KMS-11 (cell line): ENCODE results near the gene PARP11.

Experiments used
- H2AFZ ChIP-seq: fragments of 200-600 bp; sonication (generic); 2 replicates; pipeline ENCODE4 v1.6.1; 2016; ENCODE audit warnings: antibody characterized with exemption, mixed run types, low read depth
- H3K27ac ChIP-seq: fragments of 200-600 bp; sonication (generic); 2 replicates; pipeline ENCODE4 v1.6.1; 2016; ENCODE audit warnings: mild to moderate bottlenecking, mixed run types
- H3K27me3 ChIP-seq: fragments of 200-600 bp; sonication (generic); 2 replicates; pipeline ENCODE4 v1.6.1; 2017; ENCODE audit warnings: mild to moderate bottlenecking, low read depth, mixed run types, moderate library complexity; ENCODE audit not compliant: insufficient read depth
- H3K36me3 ChIP-seq: fragments of 200-600 bp; sonication (generic); 2 replicates; pipeline ENCODE4 v1.6.1; 2017; ENCODE audit warnings: mild to moderate bottlenecking, mixed run types; ENCODE audit not compliant: insufficient read depth
- H3K4me1 ChIP-seq: fragments of 200-600 bp; sonication (generic); 2 replicates; pipeline ENCODE4 v1.6.1; 2016; ENCODE audit warnings: mild to moderate bottlenecking, low read depth, mixed run types; ENCODE audit not compliant: poor library complexity, severe bottlenecking
- H3K4me2 ChIP-seq: fragments of 200-600 bp; sonication (generic); 2 replicates; pipeline ENCODE4 v1.7.0; 2016; ENCODE audit warnings: mild to moderate bottlenecking, mixed run types
- H3K4me3 ChIP-seq: fragments of 200-600 bp; sonication (generic); IDR thresholded peaks from 2 replicates; pipeline ENCODE4 v1.6.1; 2017; ENCODE audit warnings: low read depth, low read length, mixed read lengths; ENCODE audit not compliant: insufficient read depth
- H3K79me2 ChIP-seq: fragments of 200-600 bp; sonication (generic); 2 replicates; pipeline ENCODE4 v1.6.1; 2016; ENCODE audit warnings: low read depth, mixed run types; ENCODE audit not compliant: insufficient read depth
- H3K9ac ChIP-seq: fragments of 200-600 bp; sonication (generic); 2 replicates; pipeline ENCODE4 v1.6.1; 2016; ENCODE audit warnings: mild to moderate bottlenecking, mixed run types
- H4K20me1 ChIP-seq: fragments of 200-600 bp; sonication (generic); 2 replicates; pipeline ENCODE4 v1.6.1; 2016; ENCODE audit warnings: mild to moderate bottlenecking, mixed run types; ENCODE audit not compliant: insufficient read depth
- TF ChIP-seq, protein P1 (sequence below): fragments of 200-600 bp; sonication (generic); conservative IDR thresholded peaks from 2 replicates; pipeline ENCODE4 v1.6.1; 2017; ENCODE audit warnings: low read depth, mild to moderate bottlenecking, antibody characterized with exemption, low read length, moderate library complexity, mixed read lengths

The PARP11 gene

DNA sequence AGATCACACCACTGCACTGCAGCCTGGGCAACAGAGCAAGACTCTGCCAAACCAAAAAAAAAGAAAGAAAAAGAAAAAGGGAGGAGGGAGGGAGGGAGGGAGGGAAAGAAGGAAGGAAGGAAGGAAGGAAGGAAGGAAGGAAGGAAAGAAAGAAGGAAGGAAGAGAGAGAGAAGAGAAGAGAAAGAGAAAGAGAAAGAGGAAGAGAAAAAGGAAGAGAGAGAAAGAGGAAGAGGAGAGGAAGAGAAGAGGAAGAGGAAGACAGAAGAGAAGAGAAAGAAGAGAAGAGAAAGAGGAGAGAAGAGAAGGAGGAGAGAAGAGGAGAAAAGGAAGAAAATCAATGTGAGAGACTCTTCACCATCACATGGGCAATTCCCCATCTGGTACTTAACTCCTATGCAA lies 62.7 kb downstream of the PARP11 start:
- Histone ChIP-seq H3K79me2 (no peaks in the 10 kb centered on the region), H3K9ac (no peak overlapping the region), H4K20me1 (no peaks in the 10 kb centered on the region)

DNA sequence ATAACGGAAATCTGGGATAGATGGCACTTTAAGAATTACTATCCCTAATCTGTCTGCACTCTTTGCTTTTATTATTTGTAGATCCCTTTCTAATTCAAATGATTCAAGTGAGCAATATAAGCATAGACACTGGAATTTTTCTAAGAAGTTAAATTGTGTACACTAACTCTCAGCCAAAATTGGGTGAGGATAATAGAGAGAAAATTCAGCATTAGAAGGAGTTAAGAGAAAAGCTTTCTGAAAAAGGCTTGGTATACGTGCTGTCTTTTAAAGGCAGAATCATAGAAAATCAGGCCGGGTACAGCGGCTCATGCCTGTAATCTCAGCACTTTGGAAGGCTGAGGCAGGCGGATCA lies 63.2 kb downstream of the PARP11 start:
- no peak overlapping the region for H3K9ac ChIP-seq
- H3K4me1 ChIP-seq = no peaks in the 10 kb centered on the region
- no peaks in the 10 kb centered on the region for H3K36me3 ChIP-seq
- H3K4me3 ChIP-seq = no peak overlapping the region
- no peak overlapping the region for H3K4me2 ChIP-seq
- H2AFZ ChIP-seq = no peak overlapping the region
- H3K27ac ChIP-seq = no peak overlapping the region
- no peaks in the 10 kb centered on the region for H4K20me1 ChIP-seq
- H3K79me2 ChIP-seq = no peaks in the 10 kb centered on the region
- TF ChIP-seq, protein P1, sequence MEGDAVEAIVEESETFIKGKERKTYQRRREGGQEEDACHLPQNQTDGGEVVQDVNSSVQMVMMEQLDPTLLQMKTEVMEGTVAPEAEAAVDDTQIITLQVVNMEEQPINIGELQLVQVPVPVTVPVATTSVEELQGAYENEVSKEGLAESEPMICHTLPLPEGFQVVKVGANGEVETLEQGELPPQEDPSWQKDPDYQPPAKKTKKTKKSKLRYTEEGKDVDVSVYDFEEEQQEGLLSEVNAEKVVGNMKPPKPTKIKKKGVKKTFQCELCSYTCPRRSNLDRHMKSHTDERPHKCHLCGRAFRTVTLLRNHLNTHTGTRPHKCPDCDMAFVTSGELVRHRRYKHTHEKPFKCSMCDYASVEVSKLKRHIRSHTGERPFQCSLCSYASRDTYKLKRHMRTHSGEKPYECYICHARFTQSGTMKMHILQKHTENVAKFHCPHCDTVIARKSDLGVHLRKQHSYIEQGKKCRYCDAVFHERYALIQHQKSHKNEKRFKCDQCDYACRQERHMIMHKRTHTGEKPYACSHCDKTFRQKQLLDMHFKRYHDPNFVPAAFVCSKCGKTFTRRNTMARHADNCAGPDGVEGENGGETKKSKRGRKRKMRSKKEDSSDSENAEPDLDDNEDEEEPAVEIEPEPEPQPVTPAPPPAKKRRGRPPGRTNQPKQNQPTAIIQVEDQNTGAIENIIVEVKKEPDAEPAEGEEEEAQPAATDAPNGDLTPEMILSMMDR = no peak
- no peaks in the 10 kb centered on the region for H3K27me3 ChIP-seq

More for the DNA sequence above, 62.7 kb downstream of the PARP11 start:
- TF ChIP-seq, protein P1 = no peak
- H3K4me1 ChIP-seq = no peaks in the 10 kb centered on the region
- no peak overlapping the region for H3K4me2 ChIP-seq
- H2AFZ ChIP-seq = no peak overlapping the region
- H3K36me3 ChIP-seq = no peaks in the 10 kb centered on the region
- H3K4me3 ChIP-seq = no peak overlapping the region
- H3K27ac ChIP-seq = no peak overlapping the region
- H3K27me3 ChIP-seq = no peaks in the 10 kb centered on the region

DNA sequence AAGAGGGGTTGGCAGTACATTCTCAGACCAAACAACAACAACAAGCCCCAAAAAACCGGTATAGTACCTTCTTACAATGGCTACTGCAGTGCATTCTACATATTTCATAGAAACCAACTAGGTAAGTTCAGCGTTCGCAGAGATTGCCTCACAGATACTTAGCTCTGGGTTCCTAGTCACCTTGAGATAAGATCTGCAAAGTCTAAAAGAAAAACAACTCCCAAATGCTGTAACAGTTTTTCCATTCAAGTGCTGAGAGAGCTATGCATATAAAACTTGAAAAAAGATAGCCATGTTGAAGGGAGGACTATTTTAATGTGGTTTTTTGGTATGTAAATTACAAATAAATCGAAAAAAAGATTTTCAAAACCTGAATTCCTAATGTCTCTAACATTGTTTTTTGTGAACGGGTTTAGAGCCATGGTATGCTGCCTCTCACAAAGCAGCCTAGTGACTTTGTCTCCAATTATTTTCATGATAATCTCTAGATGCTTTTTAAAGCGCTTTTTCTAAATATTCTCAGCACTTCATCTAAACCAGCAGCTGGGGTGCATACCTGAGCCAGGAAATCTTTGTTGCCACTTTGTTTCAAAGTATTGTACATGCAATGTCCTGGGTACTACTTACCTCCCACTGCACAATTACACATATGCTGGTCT lies 63.7 kb downstream of the PARP11 start:
- no peaks in the 10 kb centered on the region for H4K20me1 ChIP-seq
- no peaks in the 10 kb centered on the region for H3K4me1 ChIP-seq
- no peak overlapping the region for H3K9ac ChIP-seq
- no peaks in the 10 kb centered on the region for H3K36me3 ChIP-seq
- TF ChIP-seq, protein P1 = no peak
- H2AFZ ChIP-seq = no peak overlapping the region
- H3K79me2 ChIP-seq = no peaks in the 10 kb centered on the region
- H3K27me3 ChIP-seq = no peaks in the 10 kb centered on the region
- H3K4me2 ChIP-seq = no peak overlapping the region
- H3K4me3 ChIP-seq = no peak overlapping the region
- no peak overlapping the region for H3K27ac ChIP-seq

DNA sequence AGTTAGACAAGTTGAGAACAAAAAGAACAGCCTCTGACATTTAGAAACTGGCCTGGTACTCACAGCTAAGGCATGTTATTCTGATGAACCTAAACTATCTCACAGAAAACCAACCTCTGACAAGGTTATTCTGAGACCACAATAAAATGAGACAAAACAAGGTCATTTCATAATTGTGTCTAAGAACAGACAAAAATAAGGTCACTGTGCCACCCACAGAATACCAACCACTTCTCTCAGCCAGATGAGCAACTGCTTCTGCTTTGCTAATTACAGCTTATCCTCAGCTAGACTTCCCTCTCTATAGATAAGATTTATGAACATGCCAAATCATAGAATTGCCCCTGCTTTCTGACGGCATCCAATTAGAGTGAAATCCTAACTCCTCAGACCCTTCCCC lies 68.1 kb downstream of the PARP11 start:
- H3K27ac ChIP-seq = no peak overlapping the region
- no peaks in the 10 kb centered on the region for H3K36me3 ChIP-seq
- no peak overlapping the region for H3K9ac ChIP-seq
- no peak overlapping the region for H3K4me2 ChIP-seq
- TF ChIP-seq, protein P1 = no peak
- H3K4me1 ChIP-seq = no peaks in the 10 kb centered on the region
- no peaks in the 10 kb centered on the region for H3K79me2 ChIP-seq
- H2AFZ ChIP-seq = no peak overlapping the region
- H3K27me3 ChIP-seq = no peaks in the 10 kb centered on the region
- no peaks in the 10 kb centered on the region for H4K20me1 ChIP-seq
- H3K4me3 ChIP-seq = no peak overlapping the region
